CD4-positive, alpha-beta T cell (primary cell): Measurements from ENCODE around the gene ELAVL1. TPM values are rescaled to one million over a fixed set of nuclear protein-coding genes. Genes with fewer than 3 reads are reported as not detected.

Experiments used
- ATAC-seq: fragments of 200-7000 bp; cut with Tn5 transposase; one replicate; pipeline ENCODE4 v1.10.0; 2022; ENCODE audit warnings: mild to moderate bottlenecking; ENCODE audit not compliant: poor library complexity
- CTCF ChIA-PET: fragments of 350-600 bp; sonication (Branson Sonifier 250); formaldehyde crosslinking; loops from one replicate; lab custom pipeline; 2021; ENCODE audit warnings: antibody characterized with exemption, inconsistent platforms; lab: Charles Lee
- POLR2A ChIA-PET: fragments of 350-600 bp; sonication (Branson Sonifier 250); formaldehyde crosslinking; loops from one replicate; lab custom pipeline; 2021; ENCODE audit warnings: antibody characterized with exemption, inconsistent platforms; lab: Charles Lee
- DNase-seq, 14 experiments: peaks; one replicate each; pipeline ENCODE4 v3.0.0-alpha.2; 2013 to 2020; ENCODE audit warnings: mixed read lengths in 2 of 14
- H3K27ac ChIP-seq, 2 donors: one replicate each; pipeline versions ENCODE4 v1.5.1 to v1.7.0; 2013; ENCODE audit warnings: low read length in 2 of 2, low read depth in 1 of 2, mild to moderate bottlenecking in 1 of 2
- H3K27me3 ChIP-seq, 2 experiments: 1 replicate in 1 of 2; 2 replicates in 1 of 2; pipeline versions ENCODE4 v1.6.1 to v1.7.0; 2013; ENCODE audit warnings: low read length in 2 of 2, control low read depth in 1 of 2, mild to moderate bottlenecking in 1 of 2, moderate library complexity in 1 of 2; ENCODE audit not compliant: insufficient read depth in 2 of 2, control insufficient read depth in 1 of 2
- H3K36me3 ChIP-seq: one replicate; pipeline ENCODE4 v1.6.1; 2013; ENCODE audit warnings: low read length, control low read depth; ENCODE audit not compliant: insufficient read depth
- H3K4me1 ChIP-seq: one replicate; pipeline ENCODE4 v1.6.1; 2013; ENCODE audit warnings: low read length, control low read depth; ENCODE audit not compliant: insufficient read depth
- H3K4me3 ChIP-seq: one replicate; pipeline ENCODE4 v1.5.1; 2013; ENCODE audit warnings: mild to moderate bottlenecking, low read length, moderate library complexity
- H3K9me3 ChIP-seq, 2 experiments: 1 replicate in 1 of 2; 2 replicates in 1 of 2; pipeline versions ENCODE4 v1.6.1 to v1.7.0; 2013; ENCODE audit warnings: low read length in 2 of 2, mild to moderate bottlenecking in 2 of 2, control low read depth in 1 of 2, moderate library complexity in 1 of 2; ENCODE audit not compliant: control insufficient read depth in 1 of 2, insufficient read depth in 1 of 2
- H3K27ac Mint-ChIP-seq: one replicate; pipeline ENCODE4 v1.8.0; 2020; ENCODE audit warnings: mixed read lengths
- H3K27me3 Mint-ChIP-seq: one replicate; pipeline ENCODE4 v1.8.0; 2021; ENCODE audit warnings: mixed read lengths
- H3K36me3 Mint-ChIP-seq: one replicate; pipeline ENCODE4 v1.8.0; 2021; ENCODE audit warnings: low read depth, mixed read lengths
- H3K4me1 Mint-ChIP-seq: one replicate; pipeline ENCODE4 v1.8.0; 2021; ENCODE audit warnings: low read depth, mixed read lengths
- H3K4me3 Mint-ChIP-seq: one replicate; pipeline ENCODE4 v1.8.0; 2020; ENCODE audit warnings: mild to moderate bottlenecking, mixed read lengths
- H3K9me3 Mint-ChIP-seq: one replicate; pipeline ENCODE4 v1.8.0; 2020; ENCODE audit warnings: mixed read lengths
- intact Hi-C, 2 experiments: fragments of 100-400 bp; cut with DNase I in 1 of 2; cut with micrococcal nuclease in 1 of 2; formaldehyde crosslinking; loops; one replicate each; pipeline versions ENCODE4 v1.15.1 to v1.9.0; 2023 to 2025; cut with DNase I, micrococcal nuclease
- total RNA-seq, 174 experiments: library from RNA in 2 of 174; stranded (reverse) in 2 of 174; gene quantifications; one replicate each; pipeline ENCODE4 v1.2.3 and lab custom pipeline; 2021 to 2026
- TF ChIP-seq, protein P1 (sequence below): fragments of 200-600 bp; IDR thresholded peaks from one replicate; pipeline ENCODE4 v1.8.0; 2022; ENCODE audit warnings: antibody characterized with exemption, mild to moderate bottlenecking

Gene ELAVL1
- total RNA-seq, 2 experiments from 2014 or later, result 17.1 to 20.8 TPM

DNA sequence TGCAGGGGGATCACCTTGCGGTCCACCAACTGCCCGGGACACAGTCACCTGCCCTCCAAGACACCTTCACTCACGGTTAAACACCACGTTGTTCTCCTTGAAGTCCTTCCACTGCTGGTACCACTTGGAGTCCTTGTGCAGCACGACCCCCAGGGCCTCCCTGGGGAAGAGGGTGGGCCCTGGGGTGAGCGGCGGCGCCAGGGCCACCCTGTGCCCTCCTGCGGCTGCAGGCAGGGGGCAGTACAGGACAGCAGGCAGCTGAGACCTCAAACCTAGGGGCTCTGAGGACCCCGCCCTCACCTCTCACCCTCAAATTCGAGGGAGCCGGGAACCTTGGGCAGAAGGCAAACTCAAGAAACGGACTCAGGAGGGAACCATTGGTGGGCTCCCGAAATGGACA lies 72.0 kb downstream of the ELAVL1 start:
- TF ChIP-seq, protein P1, sequence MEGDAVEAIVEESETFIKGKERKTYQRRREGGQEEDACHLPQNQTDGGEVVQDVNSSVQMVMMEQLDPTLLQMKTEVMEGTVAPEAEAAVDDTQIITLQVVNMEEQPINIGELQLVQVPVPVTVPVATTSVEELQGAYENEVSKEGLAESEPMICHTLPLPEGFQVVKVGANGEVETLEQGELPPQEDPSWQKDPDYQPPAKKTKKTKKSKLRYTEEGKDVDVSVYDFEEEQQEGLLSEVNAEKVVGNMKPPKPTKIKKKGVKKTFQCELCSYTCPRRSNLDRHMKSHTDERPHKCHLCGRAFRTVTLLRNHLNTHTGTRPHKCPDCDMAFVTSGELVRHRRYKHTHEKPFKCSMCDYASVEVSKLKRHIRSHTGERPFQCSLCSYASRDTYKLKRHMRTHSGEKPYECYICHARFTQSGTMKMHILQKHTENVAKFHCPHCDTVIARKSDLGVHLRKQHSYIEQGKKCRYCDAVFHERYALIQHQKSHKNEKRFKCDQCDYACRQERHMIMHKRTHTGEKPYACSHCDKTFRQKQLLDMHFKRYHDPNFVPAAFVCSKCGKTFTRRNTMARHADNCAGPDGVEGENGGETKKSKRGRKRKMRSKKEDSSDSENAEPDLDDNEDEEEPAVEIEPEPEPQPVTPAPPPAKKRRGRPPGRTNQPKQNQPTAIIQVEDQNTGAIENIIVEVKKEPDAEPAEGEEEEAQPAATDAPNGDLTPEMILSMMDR, result no peak
- Mint-ChIP-seq H3K36me3 (peaks cover 60% of the 10 kb centered on the region), H3K4me3 (no peak overlapping the region), H3K4me1 (peaks cover 6% of the 10 kb centered on the region), H3K9me3 (no peaks in the 10 kb centered on the region), H3K27ac (no peak overlapping the region), H3K27me3 (no peaks in the 10 kb centered on the region)
- POLR2A ChIA-PET, result no interaction called here
- CTCF ChIA-PET, result no interaction called here
- Histone ChIP-seq H3K27ac (no peak overlapping the region), H3K27me3 (no peaks in the 10 kb centered on the region), H3K4me3 (no peak overlapping the region), H3K4me1 (peaks cover 5% of the 10 kb centered on the region), H3K9me3 (no peaks in the 10 kb centered on the region), H3K36me3 (peaks cover 74% of the 10 kb centered on the region)
- intact Hi-C loops, result no loop called here
- DNase-seq (no peak), ATAC-seq (no peak)

DNA sequence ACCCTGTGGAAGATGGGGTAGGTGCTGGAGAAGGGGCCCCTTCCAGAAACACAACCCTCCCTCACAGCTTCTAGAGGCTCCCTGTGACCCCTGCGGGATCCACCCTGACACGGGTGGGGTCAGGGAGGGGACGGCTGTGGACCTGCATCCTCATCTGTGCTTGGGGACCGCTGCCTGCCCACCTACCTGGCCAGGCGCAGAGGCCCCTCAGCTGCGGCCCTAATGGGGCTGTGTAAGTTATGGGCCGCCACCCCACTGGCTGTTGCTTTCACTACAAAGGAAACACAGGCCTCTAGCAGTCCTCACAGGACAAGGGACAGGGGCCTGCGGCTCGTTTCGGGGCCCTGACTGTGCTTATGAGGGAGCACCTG lies 72.5 kb downstream of the ELAVL1 start:
- Histone ChIP-seq H3K4me1 (peaks cover 5% of the 10 kb centered on the region), H3K27ac (no peak overlapping the region), H3K36me3 (peaks cover 70% of the 10 kb centered on the region), H3K9me3 (no peaks in the 10 kb centered on the region), H3K27me3 (no peaks in the 10 kb centered on the region), H3K4me3 (no peak overlapping the region)
- Mint-ChIP-seq H3K27ac (no peak overlapping the region), H3K4me1 (peaks cover 6% of the 10 kb centered on the region), H3K27me3 (no peaks in the 10 kb centered on the region), H3K36me3 (peaks cover 58% of the 10 kb centered on the region), H3K9me3 (no peaks in the 10 kb centered on the region), H3K4me3 (no peak overlapping the region)
- ChIA-PET CTCF (no interaction called here), POLR2A (no interaction called here)
- TF ChIP-seq, protein P1, result no peak
- intact Hi-C loops, result no loop called here
- no peak for ATAC-seq
- DNase-seq, result no peak

DNA sequence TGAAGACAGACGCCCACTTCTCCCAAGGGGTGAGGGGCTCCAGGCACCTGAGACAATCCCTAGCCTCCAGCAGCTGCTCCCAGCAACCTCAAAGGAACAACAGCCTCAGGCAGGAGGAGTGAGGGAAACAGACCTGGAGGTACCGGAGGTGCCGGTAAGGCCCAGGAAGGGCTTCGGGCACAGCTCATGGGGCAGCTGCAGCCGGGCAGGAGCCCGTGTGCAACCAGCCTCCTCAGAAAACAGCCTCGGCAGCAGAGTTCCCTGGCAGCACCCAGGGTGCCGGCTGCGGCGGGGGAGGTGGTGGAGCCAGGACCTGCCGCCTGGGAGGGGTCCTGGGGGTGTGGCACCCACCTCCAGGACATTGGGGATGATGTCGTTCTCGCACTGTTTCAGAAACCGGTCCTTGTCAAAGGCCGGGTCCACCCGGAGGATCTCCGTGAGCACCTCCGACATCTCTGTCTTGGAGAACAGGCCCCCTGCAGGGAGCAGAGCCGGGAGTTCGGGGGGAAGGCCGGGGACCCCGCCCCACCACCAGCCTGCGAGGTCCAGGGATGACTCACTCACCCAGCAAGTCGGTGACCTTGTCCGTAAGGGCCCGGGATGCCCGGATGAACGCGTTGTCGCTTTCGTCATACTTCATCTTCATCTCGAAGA lies 73.0 kb downstream of the ELAVL1 start:
- no peaks in the 10 kb centered on the region for H3K27me3 Mint-ChIP-seq
- H3K4me3 Mint-ChIP-seq, result no peak overlapping the region
- no peak overlapping the region for H3K27ac Mint-ChIP-seq
- Histone ChIP-seq H3K27me3 (no peaks in the 10 kb centered on the region), H3K9me3 (no peaks in the 10 kb centered on the region), H3K4me3 (no peak overlapping the region), H3K4me1 (peaks cover 5% of the 10 kb centered on the region), H3K36me3 (peaks cover 65% of the 10 kb centered on the region), H3K27ac (no peak overlapping the region)
- ATAC-seq (no peak), DNase-seq (no peak)
- TF ChIP-seq, protein P1, result no peak
- POLR2A ChIA-PET, result interaction anchor here (1.2 kb wide), 1 partner anchor 12 kb away, joined by 3 read pairs; no protein-coding TSS in a partner anchor
- peaks cover 53% of the 10 kb centered on the region for H3K36me3 Mint-ChIP-seq
- H3K4me1 Mint-ChIP-seq, result peaks cover 6% of the 10 kb centered on the region
- CTCF ChIA-PET, result no interaction called here
- intact Hi-C loops, result no loop called here
- H3K9me3 Mint-ChIP-seq, result no peaks in the 10 kb centered on the region
